Gastrocnemius medialis (tissue), 4 donors: Measurements from ENCODE around the gene MAB21L2. TPM values are rescaled to one million over a fixed set of nuclear protein-coding genes. Genes with fewer than 3 reads are reported as not detected.
"Not testable (repeated sequence)": the region's sequence is repeated elsewhere in the genome, so short reads cannot be mapped to it uniquely, and the experiment has no call there.

ENCODE experiments used
- ATAC-seq, 2 donors: fragments of 150-250 bp; one replicate each; pipeline ENCODE4 v1.9.1; 2016
- DNase-seq, 2 donors: peaks; one replicate each; pipeline ENCODE4 v3.0.0-alpha.2; 2019
- H3K27ac ChIP-seq, 4 donors: fragments of 200-600 bp; sonication (generic); 1 replicate in 1 of 4; 2 replicates in 3 of 4; pipeline ENCODE4 v1.5.1; 2016 to 2018; ENCODE audit warnings: mild to moderate bottlenecking in 2 of 4, moderate library complexity in 1 of 4
- H3K27me3 ChIP-seq, 3 donors: fragments of 200-600 bp; sonication (generic) in 2 of 3; 1 replicate in 1 of 3; 2 replicates in 2 of 3; pipeline versions ENCODE4 v1.5.1 to v1.6.0; 2016 to 2019; ENCODE audit warnings: mild to moderate bottlenecking in 1 of 3, moderate library complexity in 1 of 3
- H3K36me3 ChIP-seq, 2 donors: fragments of 200-600 bp; sonication (generic) in 1 of 2; one replicate each; pipeline ENCODE4 v1.5.1; 2017 to 2018
- H3K4me1 ChIP-seq, 2 donors: fragments of 200-600 bp; sonication (generic) in 1 of 2; one replicate each; pipeline ENCODE4 v1.5.1; 2016 to 2017; ENCODE audit warnings: mild to moderate bottlenecking in 2 of 2
- H3K4me3 ChIP-seq, 4 donors: fragments of 200-600 bp; sonication (generic) in 3 of 4; 1 replicate in 1 of 4; 2 replicates in 3 of 4; pipeline ENCODE4 v1.5.1; 2016 to 2019; ENCODE audit warnings: mild to moderate bottlenecking in 2 of 4
- H3K9me3 ChIP-seq, 3 donors: fragments of 200-600 bp; sonication (generic) in 2 of 3; 1 replicate in 1 of 3; 2 replicates in 2 of 3; pipeline ENCODE4 v1.5.1; 2016 to 2019
- POLR2A ChIP-seq, 2 donors: fragments of 450-650 bp; IDR thresholded peaks; one replicate each; pipeline ENCODE4 v1.6.1; 2017; ENCODE audit warnings: antibody characterized with exemption in 2 of 2, mild to moderate bottlenecking in 2 of 2, moderate library complexity in 2 of 2
- in situ Hi-C, 4 donors: fragments of 200-750 bp; cut with MboI; loops; one replicate each; pipeline versions ENCODE4 v1.15.0 to v1.8.0; 2017; ENCODE audit warnings: low sequenced_read_pairs in 4 of 4
- intact Hi-C: fragments of 100-400 bp; cut with DNase I; formaldehyde crosslinking; loops from one replicate; pipeline ENCODE4 v1.15.1; 2023; ENCODE audit warnings: low total_unique reads
- total RNA-seq, 4 donors: library from RNA; depleted of rRNA; stranded (reverse); fragments of >200 nt; gene quantifications; one replicate each; pipeline versions ENCODE4 v1.1.0 to v1.2.3, GENCODE V29; 2016
- TF ChIP-seq, protein P1 (sequence below), 5 experiments: fragments of 450-650 bp in 3 of 5; fragments of 200-600 bp in 2 of 5; sonication (generic) in 2 of 5; IDR thresholded peaks in 4 of 5; conservative IDR thresholded peaks in 1 of 5; 1 replicate in 4 of 5; 2 replicates in 1 of 5; pipeline ENCODE4 v1.5.1; 2016 to 2019; ENCODE audit warnings: antibody characterized with exemption in 5 of 5, mild to moderate bottlenecking in 3 of 5, moderate library complexity in 3 of 5

MAB21L2 gene
- total RNA-seq, 4 donors from 2014 or later: 2.0 TPM; not detected in 3

DNA sequence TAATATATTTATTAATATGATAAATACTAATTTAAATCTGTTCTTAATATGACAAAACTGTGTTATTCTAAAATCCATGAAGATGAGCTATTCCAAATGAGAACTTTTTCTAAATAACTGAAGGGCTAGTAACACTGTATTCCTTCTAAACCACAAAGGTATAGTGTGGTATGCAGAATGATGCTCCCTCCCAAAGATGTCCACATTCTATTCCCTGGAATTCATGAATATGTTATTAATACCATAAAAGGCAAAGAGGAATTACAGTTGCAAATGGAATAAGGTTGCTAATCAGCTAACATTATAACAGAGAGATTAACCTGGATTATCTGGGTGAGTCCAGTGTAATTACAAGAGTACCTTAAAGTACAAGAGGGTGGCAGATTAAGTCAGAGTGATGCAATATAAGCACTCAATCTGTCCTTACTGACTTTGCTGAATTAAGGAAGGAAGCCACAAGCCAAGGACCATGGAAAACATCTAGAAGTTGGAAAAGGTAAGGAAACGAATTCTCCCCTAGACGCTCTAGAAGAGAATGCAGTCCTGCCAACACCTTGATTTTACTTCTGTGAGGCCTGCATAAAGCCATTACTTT, 20.7 kb upstream of the MAB21L2 start:
- H3K27ac ChIP-seq: no peak overlapping the region
- no peaks in the 10 kb centered on the region for H3K9me3 ChIP-seq
- TF ChIP-seq POLR2A (IDR thresholded peaks at IDR 0.05): no peak
- TF ChIP-seq, protein P1, sequence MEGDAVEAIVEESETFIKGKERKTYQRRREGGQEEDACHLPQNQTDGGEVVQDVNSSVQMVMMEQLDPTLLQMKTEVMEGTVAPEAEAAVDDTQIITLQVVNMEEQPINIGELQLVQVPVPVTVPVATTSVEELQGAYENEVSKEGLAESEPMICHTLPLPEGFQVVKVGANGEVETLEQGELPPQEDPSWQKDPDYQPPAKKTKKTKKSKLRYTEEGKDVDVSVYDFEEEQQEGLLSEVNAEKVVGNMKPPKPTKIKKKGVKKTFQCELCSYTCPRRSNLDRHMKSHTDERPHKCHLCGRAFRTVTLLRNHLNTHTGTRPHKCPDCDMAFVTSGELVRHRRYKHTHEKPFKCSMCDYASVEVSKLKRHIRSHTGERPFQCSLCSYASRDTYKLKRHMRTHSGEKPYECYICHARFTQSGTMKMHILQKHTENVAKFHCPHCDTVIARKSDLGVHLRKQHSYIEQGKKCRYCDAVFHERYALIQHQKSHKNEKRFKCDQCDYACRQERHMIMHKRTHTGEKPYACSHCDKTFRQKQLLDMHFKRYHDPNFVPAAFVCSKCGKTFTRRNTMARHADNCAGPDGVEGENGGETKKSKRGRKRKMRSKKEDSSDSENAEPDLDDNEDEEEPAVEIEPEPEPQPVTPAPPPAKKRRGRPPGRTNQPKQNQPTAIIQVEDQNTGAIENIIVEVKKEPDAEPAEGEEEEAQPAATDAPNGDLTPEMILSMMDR (IDR thresholded peaks at IDR 0.05 in 4 of 5, conservative IDR thresholded peaks at IDR 0.05 in 1 of 5): no peak
- intact Hi-C loops (no loop called here), in situ Hi-C loops (no loop called here)
- no peaks in the 10 kb centered on the region for H3K27me3 ChIP-seq
- DNase-seq (no peak), ATAC-seq (no peak)
- no peaks in the 10 kb centered on the region for H3K36me3 ChIP-seq
- no peak overlapping the region for H3K4me3 ChIP-seq
- H3K4me1 ChIP-seq: no peaks in the 10 kb centered on the region

DNA sequence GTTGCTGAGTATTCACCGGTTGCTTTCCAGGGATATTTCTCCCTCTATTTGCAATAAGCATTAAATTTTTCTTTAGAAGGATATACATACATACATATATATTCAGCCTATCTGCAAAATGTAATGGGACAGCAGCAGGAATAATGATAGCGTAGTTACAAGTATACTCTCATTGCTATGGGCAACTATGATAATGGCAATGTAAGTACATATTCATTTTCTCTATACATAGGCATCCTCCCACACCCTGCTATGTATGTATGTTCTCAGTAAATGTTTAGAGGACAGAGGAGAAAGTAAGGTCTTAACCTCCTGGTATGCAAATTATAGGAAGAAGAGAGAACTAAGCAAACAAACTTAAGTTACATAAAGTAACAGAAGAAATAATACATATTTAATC, 19.7 kb upstream of the MAB21L2 start:
- Histone ChIP-seq H3K36me3 (no peaks in the 10 kb centered on the region), H3K27me3 (no peaks in the 10 kb centered on the region), H3K27ac (no peak overlapping the region), H3K4me3 (no peak overlapping the region), H3K9me3 (no peaks in the 10 kb centered on the region), H3K4me1 (no peaks in the 10 kb centered on the region)
- ATAC-seq: no peak
- in situ Hi-C loops (no loop called here), intact Hi-C loops (no loop called here)
- TF ChIP-seq POLR2A (IDR thresholded peaks at IDR 0.05): no peak
- TF ChIP-seq, protein P1 (IDR thresholded peaks at IDR 0.05 in 4 of 5, conservative IDR thresholded peaks at IDR 0.05 in 1 of 5): no peak
- DNase-seq: no peak

DNA sequence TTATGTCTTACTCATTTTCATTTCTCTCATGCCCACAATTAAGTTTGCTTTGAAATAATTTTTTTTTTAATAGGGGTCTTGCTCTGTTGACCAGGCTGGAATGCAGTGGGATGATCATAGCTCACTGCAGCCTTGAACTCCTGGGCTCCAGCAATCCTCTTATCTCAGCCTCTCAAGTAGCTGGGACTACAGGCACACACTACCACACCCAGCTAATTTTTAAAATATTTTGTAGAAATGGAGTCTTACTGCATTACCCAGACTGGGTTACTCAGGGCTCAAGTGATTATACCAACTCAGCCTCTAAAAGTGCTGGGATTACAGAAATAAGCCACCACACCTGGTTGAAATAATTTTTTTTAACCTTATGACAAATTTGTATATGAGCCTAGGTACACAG, 19.2 kb upstream of the MAB21L2 start:
- TF ChIP-seq, protein P1 (IDR thresholded peaks at IDR 0.05 in 4 of 5, conservative IDR thresholded peaks at IDR 0.05 in 1 of 5): no peak
- DNase-seq (no peak), ATAC-seq (no peak)
- Histone ChIP-seq H3K9me3 (no peaks in the 10 kb centered on the region), H3K4me1 (no peaks in the 10 kb centered on the region), H3K27me3 (no peaks in the 10 kb centered on the region), H3K27ac (no peak overlapping the region), H3K4me3 (no peak overlapping the region), H3K36me3 (no peaks in the 10 kb centered on the region)
- intact Hi-C loops: no loop called here
- in situ Hi-C loops: no loop called here

DNA sequence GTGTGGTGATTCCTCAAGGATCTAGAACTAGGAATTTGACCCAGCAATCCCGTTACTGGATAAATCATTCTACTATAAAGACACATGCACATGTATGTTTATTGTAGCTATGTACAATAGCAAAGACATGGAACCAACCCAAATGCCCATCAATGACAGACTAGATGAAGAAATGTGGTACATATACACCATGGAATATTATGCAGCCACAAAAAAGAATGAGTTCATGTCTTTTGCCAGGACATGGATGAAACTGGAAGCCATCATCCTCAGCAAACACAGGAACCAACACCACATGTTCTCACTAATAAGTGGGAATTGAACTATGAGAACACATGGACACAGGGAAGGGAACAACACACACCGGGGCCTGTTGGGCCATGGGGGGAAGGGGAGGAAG, 17.0 kb upstream of the MAB21L2 start:
- DNase-seq, intact Hi-C loops: not testable (repeated sequence)

DNA sequence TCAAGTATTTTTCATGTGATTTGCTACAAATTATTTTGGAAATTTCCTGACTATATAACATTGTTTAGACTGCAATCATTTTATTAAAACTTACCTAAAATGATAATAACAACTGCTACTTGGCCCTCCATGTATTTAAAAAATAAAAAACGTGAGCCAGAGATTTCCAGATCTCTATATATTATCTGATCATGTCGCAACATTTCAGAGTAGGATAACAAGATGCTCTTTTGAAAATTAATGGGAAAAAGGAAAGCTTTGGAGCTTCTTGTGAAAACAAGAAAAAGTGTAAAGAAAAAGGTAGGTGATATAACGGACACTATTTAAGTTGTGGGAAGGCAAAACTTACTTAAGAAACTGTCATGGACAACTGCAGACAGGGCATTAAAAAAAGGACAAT, 14.9 kb upstream of the MAB21L2 start:
- Histone ChIP-seq H3K4me3 (no peak overlapping the region), H3K27me3 (no peaks in the 10 kb centered on the region), H3K4me1 (no peaks in the 10 kb centered on the region), H3K9me3 (no peaks in the 10 kb centered on the region), H3K36me3 (no peaks in the 10 kb centered on the region), H3K27ac (no peak overlapping the region)
- in situ Hi-C loops (no loop called here), intact Hi-C loops (no loop called here)
- TF ChIP-seq POLR2A (IDR thresholded peaks at IDR 0.05): no peak
- TF ChIP-seq, protein P1 (IDR thresholded peaks at IDR 0.05 in 4 of 5, conservative IDR thresholded peaks at IDR 0.05 in 1 of 5): no peak
- no peak for ATAC-seq
- DNase-seq: no peak

More for the DNA sequence above, 17.0 kb upstream of the MAB21L2 start:
- H3K36me3 ChIP-seq, H3K27ac ChIP-seq, H3K9me3 ChIP-seq, H3K4me1 ChIP-seq, H3K4me3 ChIP-seq, H3K27me3 ChIP-seq, in situ Hi-C loops, ATAC-seq: not testable (repeated sequence)
